ENCODE results near the gene DNM2. TPM values are rescaled to one million over a fixed set of nuclear protein-coding genes. Genes with fewer than 3 reads are reported as not detected.

Gene DNM2
- total and polyA plus RNA-seq, 7 experiments from 2014 or later, result 49.1 to 340 (median 269) TPM

GRCh38 chr19:10776900-10777650 lies 59.2 kb downstream of the DNM2 start:
- H3K27me3 ChIP-seq (ENCODE audit: control insufficient read depth in 2 of 2, insufficient read depth in 2 of 2, low read length in 2 of 2), result no peaks in the 10 kb centered on the region
- CTCF ChIA-PET, result interaction anchor here (1.3 kb wide), 1 partner anchor 60 kb away, joined by 3 read pairs; the partner anchor contains the start of gene DNM2
- Mint-ChIP-seq H3K4me1 (peaks cover 0 to 38% (median 0%) of the 10 kb centered on the region in 7 donors), H3K36me3 (peaks cover 5 to 47% (median 25%) of the 10 kb centered on the region in 5 donors), H3K27me3 (no peaks in the 10 kb centered on the region), H3K4me3 (peak overlapping the region in 1 of 10 donors; percentile 8), H3K9me3 (no peaks in the 10 kb centered on the region), H3K27ac (peak overlapping the region in 3 of 9 donors; percentile 18 to 63 (median 40))
- peaks cover 12 to 74% (median 17%) of the 10 kb centered on the region in 3 experiments for H3K36me3 ChIP-seq (ENCODE audit: control insufficient read depth in 2 of 3, insufficient read depth in 3 of 3, low read length in 3 of 3)
- POLR2A ChIA-PET, result no interaction called here
- intact Hi-C loops (cut with micrococcal nuclease), result no loop called here
- no peak for ATAC-seq
- H3K4me1 ChIP-seq (ENCODE audit: control insufficient read depth in 2 of 2, insufficient read depth in 2 of 2, low read length in 2 of 2), result no peaks in the 10 kb centered on the region
- no peaks in the 10 kb centered on the region for H3K9me3 ChIP-seq (ENCODE audit: control insufficient read depth in 2 of 3, low read length in 3 of 3)
- no peak overlapping the region for H3K27ac ChIP-seq (ENCODE audit: low read depth, low read length)
- DNase-seq, result no peak
- no peak overlapping the region for H3K4me3 ChIP-seq (ENCODE audit: low read length)

DNA sequence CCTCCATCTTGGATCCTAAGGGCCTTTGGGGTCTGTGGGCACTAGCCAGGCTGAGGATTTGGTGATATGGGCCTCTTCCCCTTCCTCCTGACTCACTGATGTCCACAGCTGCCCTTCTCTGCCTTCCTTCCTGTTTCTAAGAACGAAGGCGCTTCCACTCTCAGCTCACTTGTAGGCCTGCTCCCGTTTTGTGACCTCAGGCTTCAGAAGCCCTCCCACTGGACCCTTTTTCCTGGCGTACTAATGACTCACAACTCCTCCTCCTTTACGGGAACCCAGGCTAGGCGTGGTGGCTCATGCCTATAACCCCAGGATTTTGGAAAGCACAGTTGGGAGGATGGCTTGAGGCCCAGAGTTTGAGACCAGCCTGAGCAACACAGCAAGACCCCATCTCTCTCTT lies 62.5 kb downstream of the DNM2 start:
- ChIA-PET POLR2A (interaction anchor here (0.6 kb wide), 1 partner anchor 127 kb away, joined by 3 read pairs; no protein-coding TSS in a partner anchor), CTCF (interaction anchor here (0.7 kb wide), 1 partner anchor 63 kb away, joined by 4 read pairs; the partner anchor contains the start of gene DNM2)
- DNase-seq (no peak), ATAC-seq (peak; percentile 85)
- H3K9me3 ChIP-seq (ENCODE audit: control insufficient read depth in 2 of 3, low read length in 3 of 3), result no peaks in the 10 kb centered on the region
- H3K27ac ChIP-seq (ENCODE audit: low read depth, low read length), result no peak overlapping the region
- H3K27ac Mint-ChIP-seq, result peak overlapping the region in 3 of 9 donors; percentile 27 to 62 (median 30)
- H3K9me3 Mint-ChIP-seq, result no peaks in the 10 kb centered on the region
- peaks cover 9 to 53% (median 30%) of the 10 kb centered on the region in 5 donors for H3K36me3 Mint-ChIP-seq
- no peaks in the 10 kb centered on the region for H3K4me1 ChIP-seq (ENCODE audit: control insufficient read depth in 2 of 2, insufficient read depth in 2 of 2, low read length in 2 of 2)
- intact Hi-C loops (cut with micrococcal nuclease), result no loop called here
- H3K4me1 Mint-ChIP-seq, result peaks cover 0 to 28% (median 6%) of the 10 kb centered on the region in 7 donors
- H3K4me3 Mint-ChIP-seq, result peak overlapping the region in 1 of 10 donors; percentile 69
- H3K27me3 Mint-ChIP-seq, result no peaks in the 10 kb centered on the region
- H3K27me3 ChIP-seq (ENCODE audit: control insufficient read depth in 2 of 2, insufficient read depth in 2 of 2, low read length in 2 of 2), result no peaks in the 10 kb centered on the region
- H3K4me3 ChIP-seq (ENCODE audit: low read length), result no peak overlapping the region
- H3K36me3 ChIP-seq (ENCODE audit: control insufficient read depth in 2 of 3, insufficient read depth in 3 of 3, low read length in 3 of 3), result peaks cover 18 to 82% (median 32%) of the 10 kb centered on the region in 3 experiments

GRCh38 chr19:10782795-10783194 lies 64.9 kb downstream of the DNM2 start:
- Mint-ChIP-seq H3K9me3 (no peaks in the 10 kb centered on the region), H3K4me3 (no peak overlapping the region), H3K27ac (peak overlapping the region in 2 of 9 donors; percentile 21 to 43), H3K36me3 (peaks cover 9 to 53% (median 26%) of the 10 kb centered on the region in 5 donors), H3K4me1 (peaks cover 0 to 19% (median 4%) of the 10 kb centered on the region in 7 donors), H3K27me3 (no peaks in the 10 kb centered on the region)
- ATAC-seq (no peak), DNase-seq (no peak)
- ChIA-PET POLR2A (no interaction called here), CTCF (interaction anchor here (1.0 kb wide), 1 partner anchor 66 kb away, joined by 3 read pairs; no protein-coding TSS in a partner anchor)
- H3K9me3 ChIP-seq (ENCODE audit: control insufficient read depth in 2 of 3, low read length in 3 of 3), result no peaks in the 10 kb centered on the region
- H3K36me3 ChIP-seq (ENCODE audit: control insufficient read depth in 2 of 3, insufficient read depth in 3 of 3, low read length in 3 of 3), result peaks cover 15 to 80% (median 33%) of the 10 kb centered on the region in 3 experiments
- intact Hi-C loops (cut with micrococcal nuclease), result no loop called here
- no peak overlapping the region for H3K4me3 ChIP-seq (ENCODE audit: low read length)
- no peak overlapping the region for H3K27ac ChIP-seq (ENCODE audit: low read depth, low read length)
- no peaks in the 10 kb centered on the region for H3K27me3 ChIP-seq (ENCODE audit: control insufficient read depth in 2 of 2, insufficient read depth in 2 of 2, low read length in 2 of 2)
- no peaks in the 10 kb centered on the region for H3K4me1 ChIP-seq (ENCODE audit: control insufficient read depth in 2 of 2, insufficient read depth in 2 of 2, low read length in 2 of 2)

- no peaks in the 10 kb centered on the region for H3K4me1 ChIP-seq (ENCODE audit: control insufficient read depth in 2 of 2, insufficient read depth in 2 of 2, low read length in 2 of 2)
- H3K27ac Mint-ChIP-seq, result peak overlapping the region in 1 of 9 donors; percentile 32
- ATAC-seq, result peak; percentile 77
- H3K4me3 ChIP-seq (ENCODE audit: low read length), result no peak overlapping the region
- peaks cover 9 to 57% (median 26%) of the 10 kb centered on the region in 5 donors for H3K36me3 Mint-ChIP-seq
- H3K27ac ChIP-seq (ENCODE audit: low read depth, low read length), result no peak overlapping the region
- ChIA-PET POLR2A (no interaction called here), CTCF (no interaction called here)
- peaks cover 0 to 21% (median 4%) of the 10 kb centered on the region in 7 donors for H3K4me1 Mint-ChIP-seq
- intact Hi-C loops (cut with micrococcal nuclease), result no loop called here
- no peaks in the 10 kb centered on the region for H3K9me3 ChIP-seq (ENCODE audit: control insufficient read depth in 2 of 3, low read length in 3 of 3)
- H3K27me3 Mint-ChIP-seq, result no peaks in the 10 kb centered on the region
- DNase-seq, result no peak
- no peaks in the 10 kb centered on the region for H3K9me3 Mint-ChIP-seq
- peaks cover 15 to 87% (median 38%) of the 10 kb centered on the region in 3 experiments for H3K36me3 ChIP-seq (ENCODE audit: control insufficient read depth in 2 of 3, insufficient read depth in 3 of 3, low read length in 3 of 3)
- no peaks in the 10 kb centered on the region for H3K27me3 ChIP-seq (ENCODE audit: control insufficient read depth in 2 of 2, insufficient read depth in 2 of 2, low read length in 2 of 2)
- no peak overlapping the region for H3K4me3 Mint-ChIP-seq
Measured at GRCh38 chr19:10784257-10784656, 66.4 kb downstream of the DNM2 start.

GRCh38 chr19:10788146-10788545 lies 70.3 kb downstream of the DNM2 start:
- H3K9me3 ChIP-seq (ENCODE audit: control insufficient read depth in 2 of 3, low read length in 3 of 3), result no peaks in the 10 kb centered on the region
- Mint-ChIP-seq H3K4me3 (no peak overlapping the region), H3K27me3 (no peaks in the 10 kb centered on the region), H3K27ac (peak overlapping the region in 2 of 9 donors; percentile 6 to 49), H3K9me3 (no peaks in the 10 kb centered on the region), H3K4me1 (peaks cover 0 to 9% (median 0%) of the 10 kb centered on the region in 7 donors), H3K36me3 (peaks cover 0 to 42% (median 17%) of the 10 kb centered on the region in 5 donors)
- DNase-seq, result no peak
- H3K4me3 ChIP-seq (ENCODE audit: low read length), result no peak overlapping the region
- ChIA-PET CTCF (no interaction called here), POLR2A (no interaction called here)
- H3K36me3 ChIP-seq (ENCODE audit: control insufficient read depth in 2 of 3, insufficient read depth in 3 of 3, low read length in 3 of 3), result peaks cover 12 to 82% (median 32%) of the 10 kb centered on the region in 3 experiments
- no peaks in the 10 kb centered on the region for H3K4me1 ChIP-seq (ENCODE audit: control insufficient read depth in 2 of 2, insufficient read depth in 2 of 2, low read length in 2 of 2)
- no peaks in the 10 kb centered on the region for H3K27me3 ChIP-seq (ENCODE audit: control insufficient read depth in 2 of 2, insufficient read depth in 2 of 2, low read length in 2 of 2)
- intact Hi-C loops (cut with micrococcal nuclease), result no loop called here
- no peak overlapping the region for H3K27ac ChIP-seq (ENCODE audit: low read depth, low read length)
- ATAC-seq, result no peak

- Mint-ChIP-seq H3K4me1 (peaks cover 0 to 19% (median 0%) of the 10 kb centered on the region in 7 donors), H3K27ac (no peak overlapping the region), H3K27me3 (no peaks in the 10 kb centered on the region), H3K9me3 (no peaks in the 10 kb centered on the region), H3K4me3 (no peak overlapping the region), H3K36me3 (peaks cover 0 to 44% (median 14%) of the 10 kb centered on the region in 5 donors)
- no peaks in the 10 kb centered on the region for H3K27me3 ChIP-seq (ENCODE audit: control insufficient read depth in 2 of 2, insufficient read depth in 2 of 2, low read length in 2 of 2)
- H3K9me3 ChIP-seq (ENCODE audit: control insufficient read depth in 2 of 3, low read length in 3 of 3), result no peaks in the 10 kb centered on the region
- H3K4me1 ChIP-seq (ENCODE audit: control insufficient read depth in 2 of 2, insufficient read depth in 2 of 2, low read length in 2 of 2), result no peaks in the 10 kb centered on the region
- no peak for DNase-seq
- H3K36me3 ChIP-seq (ENCODE audit: control insufficient read depth in 2 of 3, insufficient read depth in 3 of 3, low read length in 3 of 3), result peaks cover 9 to 86% (median 26%) of the 10 kb centered on the region in 3 experiments
- intact Hi-C loops (cut with micrococcal nuclease), result no loop called here
- no peak for ATAC-seq
- H3K27ac ChIP-seq (ENCODE audit: low read depth, low read length), result no peak overlapping the region
- ChIA-PET POLR2A (no interaction called here), CTCF (no interaction called here)
- H3K4me3 ChIP-seq (ENCODE audit: low read length), result no peak overlapping the region
Measured at GRCh38 chr19:10789866-10790265, 72.0 kb downstream of the DNM2 start.
